GM18511 (cell line): Measurements from ENCODE around the gene SRSF4.
"Not testable (repeated sequence)": the region's sequence is repeated elsewhere in the genome, so short reads cannot be mapped to it uniquely, and the experiment has no call there.

Experiments used
- ATAC-seq: cut with Tn5 transposase; IDR thresholded peaks from one replicate; pipeline ENCODE4 v1.9.1; 2021; ENCODE audit warnings: mild to moderate bottlenecking, moderate library complexity; ENCODE audit not compliant: unreplicated experiment

The SRSF4 gene

DNA sequence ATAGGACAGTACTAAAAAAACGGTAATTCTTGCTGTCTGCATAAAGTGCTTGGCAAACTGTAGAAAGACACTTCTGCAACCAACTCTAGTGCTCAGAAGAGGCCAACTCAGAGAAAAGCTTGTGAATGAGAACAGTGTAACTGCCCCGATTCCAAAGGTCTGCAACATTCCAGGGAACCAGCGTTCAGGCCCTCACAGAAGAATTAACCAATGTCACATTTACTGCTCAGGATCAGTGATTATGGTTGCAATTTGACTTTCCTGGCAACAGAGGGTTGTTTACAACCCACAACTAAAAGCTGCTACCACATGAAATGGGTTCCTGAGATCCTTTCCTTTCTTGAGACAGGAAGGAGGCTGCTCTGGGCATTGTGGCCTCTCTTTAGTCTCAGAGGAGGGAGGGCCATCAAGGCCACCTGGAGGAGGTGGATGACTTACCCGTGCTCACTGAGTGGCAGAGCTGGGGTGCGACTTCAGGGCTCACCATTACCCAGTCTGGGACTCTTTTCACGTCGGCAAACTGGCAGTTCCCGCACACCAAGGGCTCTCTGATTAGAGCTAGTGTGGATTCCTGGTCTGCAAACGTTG, 15.3 kb downstream of the SRSF4 start:
- ATAC-seq = no peak

- no peak for ATAC-seq
Observed at GRCh38 chr1:29164588-29164987, 17.1 kb downstream of the SRSF4 start.

DNA sequence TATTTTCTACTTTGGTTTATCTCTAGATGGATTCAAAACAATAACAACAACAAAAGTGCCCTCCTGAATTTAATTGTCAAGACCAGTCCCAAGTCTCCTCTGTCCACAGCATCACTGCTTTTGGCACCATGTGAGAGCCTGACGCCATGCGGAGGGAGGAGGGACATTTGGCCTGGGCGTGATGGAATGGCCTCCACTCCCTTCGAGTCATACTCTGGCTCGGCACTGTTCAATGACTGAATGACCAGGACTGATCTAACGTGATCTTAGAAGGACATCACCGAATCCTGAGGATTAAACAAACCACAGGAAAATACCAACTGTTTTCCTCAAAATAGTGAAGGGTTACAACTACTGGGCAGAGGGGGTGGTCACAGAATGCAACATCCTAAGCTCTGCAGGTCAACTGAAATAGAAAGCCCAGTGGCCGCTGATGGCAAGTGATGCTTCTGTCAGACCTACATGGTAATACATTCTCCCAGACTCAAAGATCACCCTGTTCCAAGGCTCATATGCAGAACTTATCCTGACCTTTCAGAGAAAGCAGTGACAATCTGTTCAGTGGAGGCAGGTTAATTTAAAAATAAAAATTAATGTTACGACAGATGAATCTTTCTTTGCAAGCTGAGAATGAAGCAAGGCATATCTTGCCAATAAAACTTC, 19.1 kb downstream of the SRSF4 start:
- ATAC-seq = no peak

GRCh38 chr1:29162025-29162424, 19.7 kb downstream of the SRSF4 start:
- no peak for ATAC-seq

DNA sequence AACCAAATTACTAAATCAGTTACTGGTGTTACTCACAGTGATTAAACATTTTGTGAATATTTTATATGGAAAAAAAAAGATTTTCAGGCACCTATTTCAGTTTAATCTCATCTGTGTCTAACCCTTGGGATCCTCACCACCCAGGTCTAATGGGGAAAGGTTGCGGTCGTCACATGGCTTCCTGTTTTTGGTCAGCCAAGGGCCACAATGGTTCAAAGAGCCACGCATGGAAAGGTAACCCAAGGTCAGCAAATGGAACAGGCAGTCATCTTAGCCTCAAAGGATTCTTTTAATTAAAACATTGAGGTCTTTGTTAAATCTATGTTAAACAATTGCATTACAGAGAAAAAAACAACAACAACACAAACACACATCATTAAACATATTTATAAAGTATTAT, 21.9 kb downstream of the SRSF4 start:
- no peak for ATAC-seq

- no peak for ATAC-seq
Observed at GRCh38 chr1:29157269-29157601, 24.5 kb downstream of the SRSF4 start.

- ATAC-seq = no peak
Observed at GRCh38 chr1:29156543-29157268, 25.0 kb downstream of the SRSF4 start.

DNA sequence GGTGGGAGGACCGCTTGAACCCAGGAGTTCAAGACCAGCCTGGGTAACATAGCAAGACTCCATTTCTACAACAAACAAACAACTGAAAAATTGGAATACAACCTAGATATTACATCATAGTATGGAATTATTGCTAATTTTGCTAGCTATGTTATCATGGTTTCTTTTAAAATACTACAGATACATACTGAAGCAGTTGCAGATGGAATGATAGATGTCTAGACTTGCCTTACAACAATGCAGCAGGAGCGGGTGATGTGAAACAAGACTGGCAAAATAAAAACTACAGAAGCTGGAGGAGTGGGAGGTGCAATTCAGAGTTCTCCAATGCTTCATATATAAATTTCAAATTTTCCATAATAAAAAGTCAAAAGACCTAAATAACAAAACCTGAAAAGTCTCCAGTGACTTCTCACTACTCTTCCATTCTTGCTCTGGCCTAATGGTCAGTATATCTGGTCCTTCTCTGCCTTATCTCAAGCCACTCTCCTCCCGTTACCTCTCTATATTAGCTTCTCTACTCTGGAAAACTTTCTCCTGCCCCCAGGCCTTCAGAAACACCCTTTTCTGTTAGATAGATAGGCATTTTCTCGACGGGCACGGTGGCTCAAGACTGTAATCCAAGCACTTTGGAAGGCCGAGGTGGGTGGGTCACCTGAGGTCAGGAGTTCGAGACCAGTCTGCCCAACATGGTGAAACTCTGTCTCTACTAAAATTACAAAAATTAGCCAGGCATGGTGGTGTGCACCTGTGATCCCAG, 29.5 kb downstream of the SRSF4 start:
- no peak for ATAC-seq

- not testable (repeated sequence) for ATAC-seq
Observed at GRCh38 chr1:29150346-29150745, 31.4 kb downstream of the SRSF4 start.

- no peak for ATAC-seq
Observed at GRCh38 chr1:29148656-29149491, 32.8 kb downstream of the SRSF4 start.

DNA sequence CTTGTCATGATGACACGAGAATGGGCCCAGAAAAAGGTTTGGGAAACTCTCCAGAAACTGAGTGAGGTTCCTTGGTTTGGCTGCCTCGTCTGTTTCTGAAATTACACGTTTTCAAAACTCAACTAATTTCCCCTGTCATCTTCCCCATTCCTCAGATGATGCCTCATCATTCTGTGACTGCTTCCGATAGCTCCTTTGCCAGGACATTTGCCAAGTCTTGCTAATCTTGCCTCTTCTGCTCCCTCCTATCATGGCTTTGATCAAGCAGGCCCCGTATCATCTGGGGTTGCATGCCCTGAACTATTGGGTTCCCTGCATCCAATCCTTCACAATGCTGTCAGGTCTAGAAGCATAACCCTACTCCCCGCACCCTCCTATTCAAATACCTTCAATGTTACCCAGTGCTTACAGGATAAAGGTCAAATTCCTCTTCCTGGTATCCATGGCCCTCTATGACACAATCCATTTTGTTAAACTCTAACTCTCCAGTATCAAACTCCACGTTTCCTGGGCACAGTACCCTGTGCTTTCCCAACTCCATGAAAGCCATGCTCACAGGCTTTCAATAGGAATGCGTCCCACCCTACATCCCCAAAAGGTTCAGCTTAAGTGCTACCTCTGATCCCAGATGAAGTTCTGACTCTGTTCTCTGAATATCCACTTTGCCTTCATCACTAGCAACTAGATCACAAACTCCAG, 35.8 kb downstream of the SRSF4 start:
- ATAC-seq = no peak

DNA sequence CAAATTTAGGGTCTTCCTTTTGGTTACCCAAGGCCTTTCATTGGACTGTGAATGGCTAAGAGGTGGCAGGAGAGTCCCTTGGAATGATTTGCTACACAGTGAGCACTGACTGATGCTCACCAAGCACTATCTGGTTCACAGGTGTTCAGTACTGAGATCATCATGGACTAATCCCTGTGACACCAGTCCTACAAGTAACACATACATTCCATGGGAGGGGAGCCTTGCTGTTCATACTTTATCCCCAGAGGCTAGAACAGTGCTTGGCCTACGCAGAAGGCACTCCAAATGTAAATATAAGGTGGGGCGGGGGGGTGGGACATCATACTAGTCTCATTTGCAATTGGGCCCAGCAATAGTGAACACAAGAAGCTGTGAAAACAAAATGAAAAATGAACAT, 37.5 kb downstream of the SRSF4 start:
- no peak for ATAC-seq

GRCh38 chr1:29142714-29143113, 39.0 kb downstream of the SRSF4 start:
- no peak for ATAC-seq

- no peak for ATAC-seq
Observed at GRCh38 chr1:29136391-29136915, 45.2 kb downstream of the SRSF4 start.

- ATAC-seq = no peak
Observed at GRCh38 chr1:29134695-29135028, 47.0 kb downstream of the SRSF4 start.

GRCh38 chr1:29133861-29134694, 47.6 kb downstream of the SRSF4 start:
- ATAC-seq = no peak

GRCh38 chr1:29131056-29131455, 50.6 kb downstream of the SRSF4 start:
- ATAC-seq = not testable (repeated sequence)

DNA sequence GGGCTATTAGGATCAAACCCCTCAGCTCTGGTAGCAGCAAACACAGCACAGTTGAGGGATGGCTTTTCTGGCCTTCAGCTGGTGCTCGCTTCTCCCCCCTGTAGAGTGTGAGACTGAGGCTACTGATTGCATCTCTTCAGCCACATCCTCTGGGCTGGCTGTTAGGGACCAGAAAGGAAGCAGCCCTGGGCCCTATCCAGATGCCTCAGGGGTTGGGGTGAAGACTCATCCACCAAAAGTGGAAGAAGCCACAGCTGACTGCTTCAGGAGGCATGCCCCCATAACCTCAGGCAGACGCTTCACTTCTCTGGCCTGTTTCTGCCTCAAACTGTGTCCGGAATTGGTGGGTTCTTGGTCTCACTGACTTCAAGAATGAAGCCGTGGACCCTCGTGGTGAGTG, 51.8 kb downstream of the SRSF4 start:
- no peak for ATAC-seq

GRCh38 chr1:29128739-29129138, 53.0 kb downstream of the SRSF4 start:
- no peak for ATAC-seq
